NCI-H1417 (cell line): ENCODE measurements around the gene AURKA.

Experiments
- DNase-seq, 3 experiments: peaks; one replicate each; lab custom pipeline; 2025; lab: John Stamatoyannopoulos, UW

Gene AURKA

DNA sequence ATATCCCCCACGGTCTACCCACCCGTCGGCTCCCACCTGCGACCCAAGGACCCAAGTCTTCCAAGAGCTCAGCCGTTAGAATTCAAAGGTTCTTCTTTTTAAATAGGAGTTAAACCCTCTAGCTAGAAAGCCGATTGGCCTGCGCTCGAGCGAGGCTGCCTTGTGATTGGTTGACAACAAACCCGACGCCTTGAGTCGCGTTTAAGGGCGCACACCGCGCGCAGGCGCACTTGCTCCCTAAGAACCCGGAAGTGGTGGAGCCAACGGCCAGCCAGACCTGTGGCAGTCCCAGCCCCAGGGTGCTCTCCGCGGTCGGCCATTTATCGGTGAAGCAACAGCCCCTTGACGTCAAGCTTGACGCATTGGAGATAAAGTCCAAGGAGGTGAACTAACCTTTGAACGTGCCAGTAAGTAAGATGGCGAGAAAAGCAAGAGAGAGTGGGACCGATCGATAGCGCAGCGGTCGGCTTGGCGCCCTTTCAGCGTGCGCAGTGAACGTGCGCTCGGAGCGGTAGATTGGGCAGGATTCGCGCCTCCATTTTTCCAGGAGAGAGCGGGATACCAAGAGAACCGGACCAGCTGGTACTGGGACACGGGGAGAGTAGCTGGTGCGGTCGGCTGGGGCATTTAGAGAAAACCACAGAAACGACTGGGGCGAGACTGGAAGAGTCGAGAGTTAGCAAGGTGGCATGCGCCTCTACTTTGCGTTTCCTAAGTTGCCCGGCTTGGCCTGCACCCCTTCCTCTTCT lies at the start of gene AURKA, which contains the start of gene CSTF1:
Gene AURKA, minus strand, starts transcription at position 84 of the 749 bp plus-strand sequence. CDS start 4,018 bp downstream, outside the sequence.
Gene CSTF1, plus strand, starts transcription at position 514 of the 749 bp plus-strand sequence. CDS start 2,908 bp downstream, outside the sequence.
- DNase-seq, result peak; percentile 99 to 100 (median 99)

- no peak for DNase-seq
Observed at GRCh38 chr20:56440346-56441007, 48.5 kb upstream of the AURKA start.

- DNase-seq, result no peak
Observed at GRCh38 chr20:56439771-56440291, 47.8 kb upstream of the AURKA start.

DNA sequence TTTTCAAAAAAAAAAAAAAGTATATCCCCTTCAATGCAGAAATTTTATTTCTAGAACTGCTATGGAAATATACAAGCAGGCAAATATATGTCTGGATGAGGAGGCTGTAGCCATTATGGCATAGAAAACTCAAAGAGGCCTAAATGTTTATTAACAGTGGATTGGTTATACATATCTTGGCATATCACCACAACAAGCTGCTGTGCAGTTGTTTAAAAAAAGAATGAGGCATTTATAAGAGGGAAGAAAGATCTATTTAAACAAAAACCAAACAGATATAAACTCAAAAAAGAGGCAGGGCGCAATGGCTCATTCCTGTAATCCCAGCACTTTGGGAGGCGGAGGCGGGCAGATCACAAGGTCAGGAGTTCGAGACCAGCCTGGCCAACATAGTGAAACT lies 46.3 kb upstream of the AURKA start:
- no peak for DNase-seq

GRCh38 chr20:56437196-56437960 lies 45.4 kb upstream of the AURKA start:
- DNase-seq, result no peak

DNA sequence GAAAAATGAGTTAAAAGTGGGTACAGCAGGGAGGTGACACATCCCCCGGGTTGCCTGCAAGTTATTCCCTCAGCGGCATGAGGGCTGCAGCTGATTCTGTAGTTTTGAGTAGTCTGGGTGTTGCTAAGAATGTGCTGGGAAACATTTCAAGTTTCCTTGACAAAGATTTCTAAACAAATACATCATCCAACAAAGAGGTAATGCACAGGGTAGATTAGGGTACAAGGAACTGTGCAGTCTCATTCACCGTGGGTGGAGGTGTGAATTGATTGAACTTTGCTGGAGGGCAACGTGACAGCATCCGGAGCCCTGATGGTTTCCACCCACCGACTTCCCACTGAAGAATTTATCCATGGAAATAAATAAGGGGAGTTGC lies 41.9 kb upstream of the AURKA start:
- DNase-seq, result no peak

DNA sequence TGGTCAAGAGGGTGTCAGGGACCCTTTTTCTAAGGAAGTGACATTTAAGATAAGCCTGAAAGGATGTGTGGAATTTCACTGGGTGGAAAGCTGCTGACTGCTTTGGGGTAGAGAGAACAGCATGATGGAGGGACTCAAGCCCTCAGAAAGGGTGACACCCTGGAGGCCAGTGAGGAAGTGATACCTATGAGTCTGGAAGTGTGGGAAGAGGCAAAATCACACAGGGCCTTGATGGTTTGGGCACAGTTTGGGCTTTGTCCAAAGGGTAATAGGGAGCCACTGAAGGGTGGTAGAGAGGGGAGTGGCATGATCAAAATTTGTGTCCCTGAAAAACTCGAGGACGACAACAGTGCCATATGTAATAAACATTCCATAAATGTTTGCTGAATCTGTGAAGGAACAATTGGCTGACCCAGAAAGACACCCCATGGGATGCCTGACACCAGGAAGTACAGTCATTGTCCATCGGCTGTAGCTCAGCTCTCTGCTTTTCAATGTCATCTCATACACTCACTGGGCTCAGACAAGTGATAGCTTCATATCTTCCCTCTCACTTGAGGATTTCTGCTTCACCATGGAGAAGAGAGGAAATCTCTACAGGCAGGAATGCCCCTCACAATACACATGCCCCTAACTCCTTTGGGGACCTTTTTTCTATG lies 41.3 kb upstream of the AURKA start:
- DNase-seq, result no peak

DNA sequence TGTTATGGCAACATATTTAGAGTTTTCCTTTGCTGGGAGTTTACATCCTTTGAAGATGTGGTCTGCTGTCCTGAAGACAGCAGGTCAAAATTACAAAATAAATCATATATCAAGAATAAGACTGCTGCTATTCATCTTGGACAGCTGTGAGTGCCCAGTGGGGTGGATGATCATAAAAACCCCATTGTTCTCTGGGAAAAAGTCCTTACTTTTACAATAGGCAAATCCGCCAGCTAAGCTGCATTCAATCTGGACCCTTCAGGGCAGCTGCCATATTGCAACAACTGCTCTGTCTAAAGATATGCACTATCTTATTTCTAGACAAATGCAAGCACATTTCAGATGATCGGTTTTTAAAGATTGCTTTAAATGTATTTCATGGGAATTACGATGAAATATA lies 39.5 kb upstream of the AURKA start:
- DNase-seq, result no peak

DNA sequence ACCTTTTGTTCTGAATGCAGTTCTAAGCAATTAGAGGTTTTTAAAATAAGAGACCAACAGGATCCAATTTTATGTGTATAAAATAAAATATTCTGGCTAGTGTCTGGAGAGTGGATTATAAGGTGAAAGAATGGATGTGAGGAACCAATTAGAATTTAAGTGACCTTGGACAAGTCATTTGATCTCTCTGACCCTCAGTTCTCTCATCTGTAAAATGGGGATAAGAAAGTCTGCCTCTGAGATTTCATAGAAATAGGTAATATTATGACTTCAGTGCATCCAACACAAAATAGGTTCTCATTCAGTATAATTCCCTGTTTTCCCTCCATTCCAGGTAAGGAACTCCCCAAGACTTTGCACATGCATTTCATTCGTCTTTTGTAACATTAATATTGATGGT lies 38.9 kb upstream of the AURKA start:
- no peak for DNase-seq

- DNase-seq, result no peak
Observed at GRCh38 chr20:56430461-56430860, 38.4 kb upstream of the AURKA start.

DNA sequence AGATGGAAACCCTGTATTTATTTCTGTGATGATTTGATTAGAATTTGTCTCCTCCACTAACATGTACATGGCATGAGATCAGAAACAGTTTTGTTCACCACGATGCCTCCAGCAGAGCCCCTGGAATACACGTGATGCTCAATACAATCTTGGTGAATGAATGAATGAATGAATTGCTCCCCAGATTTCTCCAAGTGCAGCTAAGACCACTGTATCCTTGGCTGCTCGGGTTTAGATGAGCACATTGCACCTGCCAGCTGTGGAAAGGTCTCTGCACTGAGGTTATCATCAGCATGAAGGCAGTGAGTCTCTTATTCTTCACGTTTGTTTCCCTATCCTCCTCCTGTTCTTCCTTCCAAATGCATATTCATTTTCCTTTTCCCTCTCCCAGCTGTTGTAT lies 37.9 kb upstream of the AURKA start:
- DNase-seq, result no peak

GRCh38 chr20:56429502-56429901 lies 37.5 kb upstream of the AURKA start:
- DNase-seq, result no peak

GRCh38 chr20:56428881-56429280 lies 36.9 kb upstream of the AURKA start:
- DNase-seq, result no peak

DNA sequence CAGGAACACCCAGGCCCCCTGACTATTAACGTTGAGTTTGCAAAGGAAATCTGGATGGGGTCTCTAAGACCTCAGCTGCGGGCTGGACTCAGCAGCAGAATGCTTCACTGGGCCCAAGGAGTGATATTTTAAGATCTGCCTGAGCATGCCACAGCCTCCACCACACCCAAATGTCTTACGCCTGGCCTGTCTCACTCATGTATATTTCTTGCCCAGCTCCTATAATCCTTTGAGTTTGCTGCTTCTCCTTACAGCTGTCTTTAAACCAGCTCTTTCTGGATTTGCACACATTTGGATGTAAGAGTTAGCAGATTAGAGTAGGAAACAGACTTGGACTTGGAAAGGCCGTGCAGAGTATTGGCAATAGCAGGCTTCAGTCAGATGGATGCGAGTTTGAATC lies 36.4 kb upstream of the AURKA start:
- DNase-seq, result no peak

DNA sequence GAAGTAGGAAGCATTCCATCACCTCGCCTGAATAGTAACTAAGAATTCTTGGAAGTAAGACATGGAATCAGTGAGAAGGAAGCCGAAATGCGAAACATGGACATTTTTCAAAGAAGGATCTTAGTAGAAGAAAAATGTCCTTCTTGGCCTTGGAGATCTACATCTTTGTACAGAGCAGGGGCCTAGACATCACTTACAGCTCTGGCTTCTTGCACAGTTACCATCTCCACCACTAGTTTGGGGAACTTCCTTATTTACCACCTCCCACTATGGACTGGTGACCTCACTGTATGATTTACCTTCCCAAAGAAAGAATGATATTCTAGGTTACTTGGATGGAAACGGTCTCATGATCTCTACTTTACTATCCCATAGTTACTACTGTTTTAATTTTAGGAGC lies 35.8 kb upstream of the AURKA start:
- no peak for DNase-seq

- no peak for DNase-seq
Observed at GRCh38 chr20:56426926-56427325, 34.9 kb upstream of the AURKA start.

DNA sequence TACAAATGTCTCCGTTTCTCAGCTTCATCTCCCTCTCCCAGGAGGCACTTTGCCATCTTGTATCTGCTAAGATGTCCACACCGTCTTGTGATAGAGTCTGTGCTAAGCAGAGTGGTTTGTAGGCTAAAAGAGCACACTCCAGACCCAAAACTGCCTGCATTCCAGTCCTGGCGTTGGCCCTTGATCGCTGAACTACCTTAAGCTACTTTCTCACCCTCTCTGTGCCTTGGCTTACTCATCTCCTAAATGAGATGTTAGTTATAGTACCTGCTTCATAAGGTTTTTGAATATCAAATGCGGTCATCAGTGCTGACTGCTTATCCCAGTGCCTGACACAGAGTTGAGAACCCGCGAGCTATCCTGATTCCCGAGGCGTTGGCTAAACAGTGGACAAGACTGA lies 34.0 kb upstream of the AURKA start:
- DNase-seq, result no peak

- DNase-seq, result no peak
Observed at GRCh38 chr20:56424931-56425330, 32.9 kb upstream of the AURKA start.

DNA sequence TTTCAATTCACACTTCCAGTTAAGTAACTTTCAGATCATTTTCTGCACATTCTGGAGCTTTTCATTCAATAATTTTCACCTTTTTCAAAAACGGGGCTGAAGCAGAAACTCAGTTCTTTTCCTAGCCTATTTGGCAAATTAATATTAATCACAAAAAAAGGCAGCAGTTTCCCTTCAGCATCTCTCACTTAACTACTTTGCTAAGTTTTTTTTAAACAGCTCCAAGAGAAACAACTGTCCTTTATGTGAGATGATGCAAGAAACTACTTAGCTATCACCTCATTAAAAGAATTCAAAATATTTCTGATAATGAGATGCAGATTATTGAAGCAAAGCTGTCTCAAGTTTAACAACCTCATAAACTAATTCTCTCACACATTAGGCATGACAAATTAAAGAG lies 31.9 kb upstream of the AURKA start:
- DNase-seq, result no peak

- DNase-seq, result no peak
Observed at GRCh38 chr20:56423211-56423610, 31.2 kb upstream of the AURKA start.

DNA sequence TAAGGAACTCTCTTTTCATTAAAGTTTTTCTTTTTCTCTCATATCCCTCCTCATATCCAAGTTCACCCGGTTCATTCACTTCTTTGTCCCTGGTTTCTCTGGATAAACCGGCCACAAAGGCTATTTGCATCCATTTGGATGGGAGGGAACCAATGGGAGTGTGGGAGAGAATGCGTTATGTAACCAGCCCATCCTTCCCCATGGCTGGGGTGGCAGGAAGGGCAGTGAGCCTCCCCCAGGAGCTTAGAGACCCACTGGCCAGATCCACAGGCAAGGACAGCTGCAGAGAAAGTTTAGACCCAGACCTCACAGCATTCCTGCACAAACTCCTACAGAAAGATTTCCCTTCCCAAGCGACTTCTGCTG lies 30.8 kb upstream of the AURKA start:
- no peak for DNase-seq
